GM20431 (cell line): Measurements from ENCODE around the gene DDIT3.

Experiments
- in situ Hi-C: fragments of 300-500 bp; cut with MseI, MboI; formaldehyde crosslinking; loops from one replicate; pipeline ENCODE4 v1.15.0; 2020; ENCODE audit warnings: low sequenced_read_pairs; ENCODE audit not compliant: unreplicated experiment

DDIT3 gene

DNA sequence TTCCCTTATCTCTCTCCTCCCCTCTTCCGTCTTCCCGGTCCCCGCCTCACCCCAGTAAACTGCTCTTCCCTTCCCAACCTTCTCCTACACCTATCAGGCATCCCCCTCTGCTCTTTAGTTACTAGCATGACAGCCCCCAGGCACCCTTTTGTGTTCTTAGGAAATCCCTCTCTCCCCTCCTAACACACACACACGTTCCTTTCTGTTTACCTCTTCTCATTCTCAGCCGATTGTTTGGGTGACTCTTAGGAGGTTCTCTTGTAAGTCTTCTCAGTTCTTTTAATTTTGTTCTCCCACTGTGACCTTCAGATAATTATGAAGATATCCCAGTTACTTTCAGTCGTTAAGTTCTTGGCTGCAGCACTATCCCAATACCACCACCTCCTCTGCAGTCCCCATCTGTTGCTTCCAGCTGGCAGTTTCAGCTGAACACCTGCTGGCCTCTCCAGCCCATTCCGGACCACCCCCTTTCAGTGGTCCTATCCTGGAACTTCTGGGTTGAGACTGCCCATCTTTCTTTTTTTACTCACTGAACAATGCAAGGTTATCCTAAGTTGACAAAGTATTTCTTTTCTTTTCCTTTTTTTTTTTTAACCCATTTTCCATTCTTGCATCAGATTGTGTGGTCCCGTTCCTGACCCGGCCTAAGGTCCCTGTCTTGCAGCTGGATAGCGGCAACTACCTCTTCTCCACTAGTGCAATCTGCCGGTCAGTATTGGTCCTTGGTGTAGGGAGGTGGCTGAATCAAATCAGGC lies 31.7 kb downstream of the DDIT3 start:
- in situ Hi-C loops = no loop called here

DNA sequence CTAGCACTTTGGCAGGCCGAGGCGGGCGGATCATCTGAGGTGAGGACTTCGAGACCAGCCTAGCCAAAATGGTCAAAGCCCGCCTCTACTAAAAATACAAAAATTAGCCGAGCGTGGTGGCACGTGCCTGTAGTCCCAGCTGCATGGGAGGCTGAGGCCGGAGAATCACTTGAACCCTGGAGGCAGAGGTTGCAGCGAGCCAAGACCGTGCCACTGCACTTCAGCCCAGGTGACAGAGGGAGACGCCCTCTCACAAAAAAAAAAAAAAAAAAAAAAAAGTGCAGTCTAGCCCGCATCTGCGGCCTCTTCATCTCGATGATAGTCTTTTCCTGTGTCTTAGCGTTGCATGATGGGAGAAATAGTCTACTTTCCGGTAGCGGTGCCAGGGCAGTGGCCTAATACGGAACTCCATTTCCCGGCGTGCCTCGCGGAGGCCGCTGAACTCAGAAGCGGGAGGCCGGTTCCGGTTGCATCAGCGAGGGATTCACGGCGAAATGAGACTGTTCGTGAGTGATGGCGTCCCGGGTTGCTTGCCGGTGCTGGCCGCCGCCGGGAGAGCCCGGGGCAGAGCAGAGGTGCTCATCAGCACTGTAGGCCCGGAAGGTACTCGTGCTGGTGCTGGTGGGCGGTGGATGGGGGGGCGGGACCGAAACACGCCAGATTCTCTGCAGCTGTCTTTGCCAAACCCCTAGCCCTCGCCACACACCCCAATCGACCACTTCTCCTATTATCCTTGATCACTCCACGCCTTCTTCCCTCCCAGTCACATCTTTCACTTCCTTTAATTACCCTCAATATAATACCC lies 32.5 kb downstream of the DDIT3 start, which contains the start of gene MARS1:
Gene MARS1 (plus strand): TSS at position 472 of the 805 bp plus-strand sequence. CDS start 23 bp downstream, at position 495.
- in situ Hi-C loops = no loop called here

DNA sequence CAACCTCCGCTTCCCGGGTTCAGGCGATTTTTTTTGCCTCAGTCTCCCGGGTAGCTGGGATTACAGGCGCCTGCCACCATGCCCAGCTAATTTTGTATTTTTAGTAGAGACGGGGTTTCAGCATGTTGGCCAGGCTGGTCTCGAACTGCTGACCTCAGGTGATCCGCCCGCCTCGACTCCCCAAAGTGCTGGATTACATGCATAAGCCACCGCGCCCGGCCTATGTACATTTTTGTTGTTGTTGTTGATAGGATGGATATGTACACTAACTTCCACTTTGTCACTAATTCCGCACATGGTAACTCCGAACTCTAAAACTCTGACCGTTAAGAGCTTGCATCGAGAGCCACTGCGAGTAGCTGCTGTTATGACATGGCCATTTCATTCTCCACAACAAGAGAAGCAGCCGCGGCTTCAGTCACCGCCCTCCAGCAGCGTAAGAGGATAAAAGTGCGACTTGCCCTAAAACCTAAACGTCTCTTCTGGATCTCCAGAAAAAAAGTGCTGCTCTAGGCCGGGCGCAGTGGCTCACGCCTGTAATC lies 33.2 kb downstream of the DDIT3 start:
- in situ Hi-C loops = no loop called here

DNA sequence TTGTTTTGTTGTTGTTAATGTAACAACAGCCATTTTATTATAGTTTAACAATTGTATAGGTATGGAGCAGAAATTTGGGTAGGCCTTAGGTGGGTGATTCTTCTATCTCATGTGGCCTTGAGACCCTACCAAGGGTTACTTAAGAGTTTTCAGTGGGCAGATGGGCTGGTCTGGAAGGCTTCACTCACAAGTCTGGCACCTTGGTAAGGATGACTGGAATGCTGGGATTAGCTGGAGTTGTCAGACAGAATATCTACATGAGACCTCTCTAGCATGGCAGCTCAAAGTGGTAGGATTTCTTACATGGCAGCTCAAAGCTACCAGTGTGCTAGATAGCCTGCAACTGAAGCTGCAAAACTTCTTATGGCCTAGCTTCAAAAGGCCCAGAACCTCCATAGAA lies 34.6 kb downstream of the DDIT3 start:
- in situ Hi-C loops = no loop called here

DNA sequence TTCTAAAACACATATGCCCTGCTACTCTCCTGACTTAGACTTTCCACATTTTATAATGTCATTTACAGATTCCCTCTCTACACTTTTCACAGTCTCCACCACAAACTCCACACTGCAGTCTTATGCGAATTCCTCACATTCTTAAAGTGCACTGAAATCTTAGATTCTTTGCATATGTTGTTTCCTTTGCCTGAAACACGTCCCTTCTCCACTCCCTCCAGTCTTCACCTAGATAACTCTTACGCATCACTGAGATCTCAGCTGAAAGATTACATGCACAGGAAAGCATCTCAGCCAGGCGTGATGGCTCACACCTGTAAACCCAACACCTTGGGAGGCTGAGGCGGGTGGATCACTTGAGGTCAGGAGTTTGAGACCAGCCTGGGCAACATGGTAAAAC lies 36.8 kb downstream of the DDIT3 start:
- in situ Hi-C loops = no loop called here

DNA sequence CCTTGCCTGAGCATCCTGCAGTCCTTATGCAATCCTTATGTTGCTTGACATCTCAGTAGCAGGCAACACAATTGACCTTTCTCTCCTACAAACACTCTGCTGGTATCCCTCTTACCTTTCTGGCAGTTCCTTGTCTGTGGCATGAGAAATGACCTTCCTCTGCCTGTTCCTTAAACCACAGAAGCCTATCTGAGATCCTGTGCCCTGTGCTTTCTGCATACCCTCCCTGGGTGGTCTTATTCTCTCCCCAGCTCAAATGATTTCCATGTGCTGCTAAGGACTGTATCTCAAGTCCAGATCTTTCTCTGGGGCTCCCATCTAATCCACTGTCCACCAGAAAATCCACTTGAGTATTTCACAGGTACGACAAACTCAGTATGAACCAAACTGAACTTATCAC lies 38.6 kb downstream of the DDIT3 start:
- in situ Hi-C loops = no loop called here

DNA sequence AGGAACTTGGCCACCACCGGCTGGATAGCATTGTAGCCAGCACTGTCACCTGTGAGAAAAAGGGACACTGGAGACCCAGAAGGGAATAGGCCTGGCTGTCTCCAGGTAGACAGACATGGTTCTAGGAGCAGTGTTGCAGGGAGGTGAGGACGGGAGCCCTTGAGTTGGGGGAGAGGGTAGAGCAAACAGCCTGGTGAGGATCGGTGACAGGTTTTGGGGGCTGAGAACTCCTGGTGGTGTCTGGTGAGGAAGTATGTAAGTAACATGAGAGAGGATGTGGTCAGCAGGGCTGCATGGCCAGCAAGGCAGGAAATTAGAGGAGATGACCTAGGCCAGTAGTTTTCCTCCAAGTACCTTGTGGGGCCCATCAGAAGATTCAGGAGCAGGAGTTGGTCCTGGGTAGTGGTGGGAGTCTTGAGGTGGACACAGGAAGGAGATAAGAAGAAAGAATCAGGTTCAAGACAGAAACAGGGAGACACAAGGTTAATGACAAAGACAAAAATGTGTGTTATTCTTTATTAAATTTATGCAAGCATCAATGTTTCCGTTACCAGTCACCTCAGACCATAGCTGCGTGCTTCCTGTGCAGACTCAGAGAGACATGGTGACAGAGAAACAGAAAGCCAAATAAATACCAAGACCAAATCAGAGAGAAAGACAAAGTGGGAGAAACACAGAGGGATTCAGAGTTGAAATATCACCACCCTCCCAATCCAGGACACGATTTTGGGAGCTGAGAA lies 40.8 kb downstream of the DDIT3 start, which contains the start of gene ARHGAP9:
Gene ARHGAP9 (minus strand): TSS at position 491 of the 740 bp plus-strand sequence. CDS start 460 bp downstream, at position 31.
- in situ Hi-C loops = no loop called here

DNA sequence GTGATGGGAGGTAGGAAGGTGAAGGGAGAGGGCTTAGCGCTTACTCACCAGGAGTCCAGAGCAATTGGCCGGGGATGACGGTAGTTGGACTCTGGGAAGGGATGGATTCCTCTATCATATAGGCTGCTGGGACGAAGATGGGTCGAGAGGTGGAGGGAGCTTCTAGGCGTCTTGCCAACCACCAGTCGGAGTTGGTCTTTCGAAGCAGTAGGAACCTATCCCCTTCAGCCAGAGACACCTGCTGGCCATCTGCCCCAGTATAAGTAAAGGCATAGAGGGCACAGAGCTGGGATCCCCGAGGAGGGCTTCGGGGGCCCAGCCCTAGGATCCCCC lies 41.3 kb downstream of the DDIT3 start:
- in situ Hi-C loops = no loop called here

DNA sequence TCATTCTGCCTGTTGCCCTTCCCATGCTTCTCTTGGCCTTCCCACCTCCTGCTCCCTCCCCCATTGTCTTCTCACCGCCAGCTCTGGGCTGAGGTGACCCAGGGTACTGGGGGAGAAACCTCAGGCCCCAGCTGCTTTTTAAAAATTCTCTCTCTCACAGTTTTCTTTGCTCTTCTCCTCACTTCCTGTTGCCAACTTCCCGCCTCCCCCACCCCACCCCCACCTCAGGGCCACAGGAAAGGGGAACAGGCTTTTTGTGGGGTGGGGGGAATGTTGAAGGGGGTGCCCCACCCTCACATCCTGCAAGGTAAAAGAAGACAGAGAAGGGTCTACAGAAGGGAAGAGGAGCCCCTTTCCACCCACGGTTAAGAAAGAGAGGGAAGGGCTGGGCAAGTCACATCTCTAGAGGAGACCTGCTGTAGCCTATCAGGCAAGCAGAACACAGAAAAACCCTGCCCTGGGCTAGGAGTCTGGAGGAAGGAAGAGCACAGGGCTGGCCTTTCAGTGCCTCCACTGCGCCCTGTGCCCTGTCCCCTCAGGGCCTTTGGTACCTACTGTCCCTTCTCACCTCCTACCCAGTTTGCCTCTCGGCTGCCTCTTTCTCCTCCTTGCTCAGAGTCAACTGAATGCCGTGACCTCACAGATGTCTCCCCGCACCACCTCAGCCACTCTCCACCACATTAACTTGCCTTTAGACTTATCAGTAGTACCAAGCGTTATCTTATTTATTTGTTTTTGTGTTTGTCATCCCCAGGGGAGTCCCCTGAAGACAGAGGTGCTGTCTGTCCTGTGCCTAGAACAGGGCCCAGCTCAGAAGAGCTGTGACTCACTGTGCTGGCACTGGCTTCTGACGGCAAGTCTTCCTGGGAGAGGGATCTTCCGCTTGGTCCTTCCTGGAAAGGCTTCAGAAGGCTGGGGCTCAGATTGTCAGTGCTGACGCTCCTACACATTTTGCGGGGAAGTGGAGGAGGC lies 42.3 kb downstream of the DDIT3 start:
- in situ Hi-C loops = no loop called here

DNA sequence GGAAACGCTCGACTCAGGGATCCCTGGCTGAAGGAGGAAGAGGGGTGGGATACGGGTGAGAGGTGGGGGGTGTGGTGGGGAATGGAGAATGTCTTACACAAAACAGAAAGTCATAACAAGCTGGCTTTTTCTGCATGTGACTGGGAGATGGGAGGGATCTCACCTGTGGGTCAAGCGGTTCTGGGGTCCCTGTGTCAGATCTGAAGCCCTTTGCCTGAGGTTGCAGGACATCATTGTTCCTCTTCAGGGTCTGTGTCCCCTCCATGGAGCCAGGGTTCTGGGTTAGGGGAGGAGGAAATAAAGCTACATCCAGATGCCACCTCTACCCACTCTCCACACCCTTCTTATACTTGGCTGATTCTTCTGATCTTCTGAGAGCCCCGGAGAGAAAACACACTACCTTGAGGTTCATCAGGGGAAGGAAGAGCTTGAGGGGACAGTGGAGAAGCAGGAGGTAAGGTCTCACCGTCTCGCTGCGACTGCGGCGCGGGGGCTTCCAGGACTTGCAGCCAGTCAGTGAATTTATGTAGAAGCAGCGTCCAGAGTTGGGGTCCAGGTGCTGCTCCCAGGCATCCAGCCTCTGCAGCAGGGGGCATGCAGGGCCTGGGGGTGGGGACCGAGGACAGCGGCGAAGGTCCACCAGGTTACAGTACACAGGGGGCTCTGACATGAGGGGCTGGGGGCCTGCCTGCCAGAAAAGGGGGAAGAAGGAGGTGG lies 43.2 kb downstream of the DDIT3 start:
- in situ Hi-C loops = no loop called here

DNA sequence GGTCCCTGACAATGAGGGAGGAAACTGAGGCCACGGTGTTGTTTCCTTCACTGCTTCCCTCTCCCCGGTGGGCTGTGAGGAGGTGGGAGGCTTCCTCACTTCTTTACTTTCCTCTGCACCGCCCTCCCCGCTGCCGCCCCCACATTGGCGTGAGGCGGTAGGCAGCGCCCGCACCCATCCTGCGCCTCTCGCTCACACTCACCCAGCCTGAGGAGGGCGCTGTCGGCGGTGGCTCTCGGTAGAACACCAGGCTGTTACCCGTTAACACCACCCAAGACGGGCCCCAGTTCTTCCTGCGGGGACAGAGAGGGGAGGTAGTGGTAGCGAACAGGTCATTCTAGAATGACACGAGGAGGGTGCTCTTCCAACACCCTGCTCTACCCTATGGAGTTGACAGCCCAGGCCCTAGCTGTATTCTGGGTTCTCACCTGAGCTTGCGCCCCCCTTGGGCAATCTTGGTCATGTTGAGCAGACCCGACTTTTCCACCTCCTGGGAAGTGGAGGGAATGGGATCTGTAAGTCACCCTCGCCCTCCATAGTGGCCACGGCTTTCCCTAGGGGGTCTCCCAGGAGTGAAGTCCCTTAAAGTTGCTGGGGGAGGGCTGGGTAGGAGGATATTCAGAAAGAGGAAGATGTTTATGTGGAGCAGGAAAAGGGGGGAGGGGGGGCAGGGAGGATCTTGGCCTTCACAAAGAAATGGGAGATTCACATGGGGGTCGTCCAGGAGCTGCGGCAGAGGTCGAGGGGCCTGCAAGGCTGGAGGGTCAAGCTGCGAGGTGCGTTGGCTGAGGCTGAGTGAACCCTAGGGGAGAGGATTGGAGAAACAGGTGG lies 43.9 kb downstream of the DDIT3 start:
- in situ Hi-C loops = no loop called here

DNA sequence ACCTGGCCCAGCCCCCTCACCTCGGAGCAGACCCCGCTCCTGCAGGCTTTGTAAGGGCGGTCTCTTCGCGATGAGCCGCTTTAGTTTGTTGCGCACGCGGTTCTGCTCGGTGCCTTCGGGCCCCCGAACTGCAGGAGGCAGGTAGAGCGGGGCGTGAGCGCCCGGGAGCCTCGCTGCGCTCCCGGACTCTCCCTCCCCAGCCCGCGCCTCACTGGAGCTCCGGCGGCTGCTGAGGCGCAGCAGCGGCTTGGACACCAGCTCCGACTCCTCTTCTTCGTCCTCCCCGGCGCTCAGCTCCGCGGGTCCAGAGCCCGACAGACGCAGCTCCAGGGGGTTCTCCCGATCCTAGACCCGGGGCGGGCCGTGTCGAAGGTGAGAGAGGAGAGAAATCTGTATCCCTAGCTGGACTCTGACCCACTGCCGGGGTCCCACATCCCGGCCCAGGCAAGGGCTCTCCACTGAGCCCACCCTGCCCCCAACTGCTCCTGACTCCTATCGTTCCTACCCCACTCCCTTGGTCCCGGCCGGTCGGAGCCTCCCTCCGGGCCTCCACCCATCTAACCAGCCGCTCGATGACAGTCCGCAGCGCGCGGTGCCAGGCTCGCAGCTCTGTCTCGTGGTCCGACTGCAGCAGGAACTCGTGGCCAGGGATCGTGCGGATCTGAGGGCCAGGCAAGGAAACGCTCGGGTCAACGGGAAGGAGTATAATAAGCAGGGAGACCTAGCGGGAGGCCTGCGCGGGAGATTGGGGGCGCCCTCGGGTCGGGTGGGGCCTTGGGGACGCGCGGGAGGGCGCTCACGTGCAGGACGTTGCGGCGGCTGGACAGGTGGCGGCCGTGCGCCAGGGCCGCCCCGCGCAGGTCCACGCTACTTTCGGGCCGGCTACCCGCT lies 44.8 kb downstream of the DDIT3 start:
- in situ Hi-C loops = no loop called here

DNA sequence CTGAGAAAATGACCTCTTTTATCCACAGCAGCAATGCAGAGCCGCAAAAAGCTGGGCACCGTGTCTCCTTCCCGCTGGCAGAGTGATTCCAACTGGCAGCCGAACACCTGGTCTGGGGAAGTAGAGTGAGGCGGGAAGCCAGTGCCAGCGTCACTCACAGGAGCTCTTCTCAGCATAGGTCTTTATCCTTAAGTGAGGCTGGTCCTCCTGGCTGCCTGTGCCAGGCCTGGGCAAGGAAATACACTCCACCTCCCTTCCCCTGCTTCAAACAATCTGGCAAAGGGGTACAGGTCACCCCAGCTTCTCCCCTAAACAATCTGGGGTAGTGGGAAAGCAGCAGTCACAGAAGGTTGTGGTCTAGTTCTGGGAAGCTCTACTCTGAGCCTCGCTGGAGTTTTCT lies 45.5 kb downstream of the DDIT3 start:
- in situ Hi-C loops = no loop called here

DNA sequence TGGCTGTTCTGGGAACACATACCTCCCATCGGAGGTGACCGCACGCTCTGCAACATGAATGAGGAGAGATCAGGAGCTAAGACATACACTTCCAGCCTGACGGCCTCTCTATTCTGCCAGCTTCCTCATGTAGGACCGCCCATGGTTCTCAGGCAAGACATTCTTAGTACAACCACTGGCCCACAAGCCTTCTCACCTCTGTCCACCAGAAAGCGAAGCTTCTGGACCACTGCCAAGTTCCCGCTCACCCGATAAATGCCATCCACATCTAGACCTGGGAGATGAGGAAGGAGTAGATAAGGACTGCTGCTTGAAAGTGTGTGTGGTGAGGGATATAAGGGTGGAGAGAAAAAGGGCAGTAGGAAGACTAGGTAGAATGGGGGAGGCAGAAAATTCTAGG lies 45.9 kb downstream of the DDIT3 start:
- in situ Hi-C loops = no loop called here

DNA sequence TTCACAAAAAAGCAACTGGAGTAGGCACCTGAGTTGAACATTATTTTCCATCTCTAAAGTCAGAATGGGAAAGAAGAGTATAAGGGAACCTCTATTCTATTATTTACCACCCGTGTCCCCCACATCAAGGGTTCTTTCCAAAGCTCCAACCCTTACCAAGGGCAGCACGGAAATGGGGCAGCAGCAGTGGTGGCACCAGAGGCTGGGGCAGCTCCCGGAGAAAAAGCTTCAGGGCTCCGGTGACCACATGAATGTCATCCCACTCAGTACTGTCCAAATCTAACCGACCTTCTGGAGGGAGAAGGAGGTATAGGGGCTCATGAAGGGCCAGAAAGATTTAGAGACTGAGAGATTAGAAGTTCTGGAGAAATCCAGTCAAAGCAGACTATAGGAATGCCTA lies 46.4 kb downstream of the DDIT3 start:
- in situ Hi-C loops = no loop called here

DNA sequence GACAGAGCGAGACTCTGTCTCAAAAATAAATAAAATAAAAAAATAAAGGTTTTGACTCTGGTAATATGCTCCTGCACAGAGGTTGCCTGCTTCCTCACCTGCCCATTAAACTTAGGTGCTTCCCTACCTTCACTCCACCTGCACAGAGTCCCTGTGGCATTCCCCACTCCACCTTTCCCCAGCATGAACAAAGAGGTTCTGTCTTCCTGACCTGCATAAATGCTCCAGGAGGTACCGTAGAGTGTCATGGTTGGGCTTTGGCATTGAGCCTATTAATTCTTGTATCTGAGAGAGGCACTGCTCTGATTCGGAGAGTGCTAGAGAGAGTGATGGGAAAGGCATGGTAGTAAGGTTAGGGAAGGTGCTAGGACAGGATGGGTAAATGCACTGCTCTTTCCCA lies 46.9 kb downstream of the DDIT3 start:
- in situ Hi-C loops = no loop called here

DNA sequence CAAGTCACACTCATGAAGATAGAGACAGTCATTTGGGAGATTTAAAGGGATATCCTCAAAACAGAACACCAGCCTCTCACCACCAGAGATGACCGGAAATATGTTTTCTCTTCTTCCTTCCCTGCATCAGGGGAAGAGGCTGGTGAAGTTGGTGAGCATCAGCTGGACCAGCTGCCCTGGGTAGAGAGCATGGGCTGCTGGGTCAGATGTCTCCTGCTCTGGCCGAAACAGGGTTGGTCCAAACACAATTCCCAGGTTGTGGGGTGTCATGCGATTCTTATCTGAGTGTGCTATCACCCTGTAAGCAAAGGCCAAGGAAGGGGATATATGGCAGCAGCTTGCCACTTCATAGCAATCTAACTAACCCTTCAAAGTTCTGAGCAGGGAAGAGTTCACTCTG lies 47.9 kb downstream of the DDIT3 start:
- in situ Hi-C loops = no loop called here
